Neural cell (in vitro differentiated cells): ENCODE data around the gene ITGB6. TPM values are rescaled to one million over a fixed set of nuclear protein-coding genes. Genes with fewer than 3 reads are reported as not detected.

Source experiments
- H2AFZ ChIP-seq: fragments of 200-600, 300-800 bp; sonication (generic), shearing (Covaris generic); 2 replicates; pipeline ENCODE4 v1.6.0; 2014; ENCODE audit warnings: low read depth, mild to moderate bottlenecking, antibody characterized with exemption, low read length, moderate library complexity
- H3F3A ChIP-seq: fragments of 200-600 bp; shearing (Covaris generic); 2 replicates; pipeline ENCODE4 v1.6.1; 2016; ENCODE audit warnings: mild to moderate bottlenecking, moderate library complexity, mixed read lengths, antibody characterized with exemption, low read length; ENCODE audit not compliant: insufficient read depth, poor library complexity, severe bottlenecking
- H3K27ac ChIP-seq: fragments of 200-600, 300-800 bp; sonication (generic), shearing (Covaris generic); 2 replicates; pipeline ENCODE4 v1.5.1; 2014; ENCODE audit warnings: mild to moderate bottlenecking, low read length, moderate library complexity
- H3K27me3 ChIP-seq: fragments of 300-800, 200-600 bp; sonication (generic), shearing (Covaris generic); 2 replicates; pipeline ENCODE4 v1.6.0; 2014; ENCODE audit warnings: mild to moderate bottlenecking, low read depth, low read length, moderate library complexity; ENCODE audit not compliant: insufficient read depth
- H3K36me3 ChIP-seq: fragments of 300-800, 200-600 bp; sonication (generic), shearing (Covaris generic); 2 replicates; pipeline ENCODE4 v1.5.1; 2014; ENCODE audit warnings: mild to moderate bottlenecking, antibody characterized with exemption, low read length, moderate library complexity; ENCODE audit not compliant: insufficient read depth
- H3K4me2 ChIP-seq: fragments of 300-800, 200-600 bp; sonication (generic), shearing (Covaris generic); 2 replicates; pipeline ENCODE4 v1.6.0; 2014; ENCODE audit warnings: mild to moderate bottlenecking, low read length
- H3K4me3 ChIP-seq: fragments of 300-800, 200-600 bp; sonication (generic), shearing (Covaris generic); 2 replicates; pipeline ENCODE4 v1.5.1; 2014; ENCODE audit warnings: mild to moderate bottlenecking, low read length, moderate library complexity
- H3K79me2 ChIP-seq: fragments of 200-600 bp; shearing (Covaris generic); replicated peaks from 2 replicates; pipeline ENCODE4 v1.6.0; 2014; ENCODE audit warnings: mild to moderate bottlenecking, low read length, moderate library complexity; ENCODE audit not compliant: insufficient read depth
- H3K9ac ChIP-seq: fragments of 300-800, 200-600 bp; sonication (generic), shearing (Covaris generic); 2 replicates; pipeline ENCODE4 v1.6.1; 2016; ENCODE audit warnings: mild to moderate bottlenecking, low read length, mixed read lengths
- H3K9me2 ChIP-seq: fragments of 200-600 bp; shearing (Covaris generic); 2 replicates; pipeline ENCODE4 v1.6.1; 2016; ENCODE audit warnings: mild to moderate bottlenecking, low read length, mixed read lengths; ENCODE audit not compliant: insufficient read depth
- H3K9me3 ChIP-seq: fragments of 200-600, 300-800 bp; sonication (generic), shearing (Covaris generic); 2 replicates; pipeline ENCODE4 v1.6.1; 2016; ENCODE audit warnings: mild to moderate bottlenecking, mixed run types, low read length, moderate library complexity, mixed read lengths
- H4K20me1 ChIP-seq: fragments of 200-600 bp; shearing (Covaris generic); 2 replicates; pipeline ENCODE4 v1.6.1; 2016; ENCODE audit warnings: mild to moderate bottlenecking, mixed run types; ENCODE audit not compliant: insufficient read depth
- CTCF ChIP-seq: fragments of 450-650 bp; IDR thresholded peaks from 2 replicates; pipeline ENCODE4 v1.5.1; 2014; ENCODE audit warnings: antibody characterized with exemption, mild to moderate bottlenecking, moderate library complexity; ENCODE audit not compliant: poor library complexity, severe bottlenecking
- EP300 ChIP-seq: fragments of 450-650 bp; conservative IDR thresholded peaks from 2 replicates; pipeline ENCODE4 v1.6.1; 2014; ENCODE audit warnings: antibody characterized with exemption, mild to moderate bottlenecking, moderate library complexity; ENCODE audit not compliant: poor library complexity, severe bottlenecking
- EZH2 ChIP-seq: fragments of 200-600, 300-800 bp; shearing (Covaris generic), sonication (generic); IDR thresholded peaks from 2 replicates; pipeline ENCODE4 v1.6.1; 2014; ENCODE audit warnings: antibody characterized with exemption, low read length, borderline replicate concordance, mild to moderate bottlenecking; ENCODE audit not compliant: insufficient read depth, poor library complexity, severe bottlenecking
- MXI1 ChIP-seq: fragments of 450-650 bp; conservative IDR thresholded peaks from 2 replicates; pipeline ENCODE4 v1.6.1; 2014; ENCODE audit warnings: antibody characterized with exemption, mild to moderate bottlenecking; ENCODE audit not compliant: poor library complexity, severe bottlenecking
- POLR2AphosphoS5 ChIP-seq: IDR thresholded peaks from 2 replicates; pipeline ENCODE4 v1.6.1; 2012
- RAD21 ChIP-seq: fragments of 450-650 bp; conservative IDR thresholded peaks from 2 replicates; pipeline ENCODE4 v1.6.1; 2014; ENCODE audit warnings: antibody characterized with exemption, mild to moderate bottlenecking, moderate library complexity
- REST ChIP-seq: IDR thresholded peaks from 2 replicates; pipeline ENCODE4 v1.6.1; 2012; ENCODE audit warnings: borderline replicate concordance
- SMC3 ChIP-seq: fragments of 450-650 bp; conservative IDR thresholded peaks from 2 replicates; pipeline ENCODE4 v1.6.1; 2014; ENCODE audit warnings: antibody characterized with exemption, mild to moderate bottlenecking, moderate library complexity; ENCODE audit not compliant: poor library complexity
- TAF1 ChIP-seq: IDR thresholded peaks from 2 replicates; pipeline ENCODE4 v1.6.1; 2012; ENCODE audit warnings: low read depth
- polyA plus RNA-seq: library from polyadenylated mRNA; depleted of rRNA; stranded (reverse); fragments of >200 nt; gene quantifications from 2 replicates; pipeline ENCODE4 v1.2.3, GENCODE V29; 2014

The ITGB6 gene
- polyA plus RNA-seq, 1 donor from 2014 or later: 8.3 TPM

- Histone ChIP-seq H3K36me3 (no peaks in the 10 kb centered on the region), H3K4me3 (no peak overlapping the region), H3K27me3 (no peaks in the 10 kb centered on the region), H3K9me2 (no peaks in the 10 kb centered on the region), H4K20me1 (no peaks in the 10 kb centered on the region), H3K4me2 (no peak overlapping the region), H3K79me2 (no peaks in the 10 kb centered on the region), H3K9ac (no peak overlapping the region), H2AFZ (no peak overlapping the region), H3K27ac (no peak overlapping the region), H3F3A (no peaks in the 10 kb centered on the region), H3K9me3 (no peaks in the 10 kb centered on the region)
- TF ChIP-seq TAF1 (no peak), EP300 (no peak), EZH2 (no peak), SMC3 (no peak), CTCF (no peak), MXI1 (no peak), RAD21 (no peak), REST (no peak), POLR2AphosphoS5 (no peak)
These were observed 55.6 kb downstream of the ITGB6 start for GRCh38 chr2:160144280-160144990.

- no peak for TF ChIP-seq EP300
- no peak for TF ChIP-seq MXI1
- TF ChIP-seq EZH2: no peak
- no peak for TF ChIP-seq CTCF
- TF ChIP-seq SMC3: no peak
- no peak for TF ChIP-seq TAF1
- TF ChIP-seq REST: no peak
- TF ChIP-seq RAD21: no peak
- TF ChIP-seq POLR2AphosphoS5: no peak
- Histone ChIP-seq H3K9me3 (no peaks in the 10 kb centered on the region), H3K9ac (no peak overlapping the region), H4K20me1 (no peaks in the 10 kb centered on the region), H3K36me3 (no peaks in the 10 kb centered on the region), H3K4me3 (no peak overlapping the region), H3K9me2 (no peaks in the 10 kb centered on the region), H3K27ac (no peak overlapping the region), H3K4me2 (no peak overlapping the region), H2AFZ (no peak overlapping the region), H3K27me3 (no peaks in the 10 kb centered on the region), H3K79me2 (no peaks in the 10 kb centered on the region), H3F3A (no peaks in the 10 kb centered on the region)
These were observed 57.6 kb downstream of the ITGB6 start for GRCh38 chr2:160142472-160142871.
